ENCODE data around the gene MAP3K2.
"Not testable (repeated sequence)": the region's sequence is repeated elsewhere in the genome, so short reads cannot be mapped to it uniquely, and the experiment has no call there.

The MAP3K2 gene

GRCh38 chr2:127420039-127420864, 32.5 kb upstream of the MAP3K2 start:
- DNase-seq = no peak

DNA sequence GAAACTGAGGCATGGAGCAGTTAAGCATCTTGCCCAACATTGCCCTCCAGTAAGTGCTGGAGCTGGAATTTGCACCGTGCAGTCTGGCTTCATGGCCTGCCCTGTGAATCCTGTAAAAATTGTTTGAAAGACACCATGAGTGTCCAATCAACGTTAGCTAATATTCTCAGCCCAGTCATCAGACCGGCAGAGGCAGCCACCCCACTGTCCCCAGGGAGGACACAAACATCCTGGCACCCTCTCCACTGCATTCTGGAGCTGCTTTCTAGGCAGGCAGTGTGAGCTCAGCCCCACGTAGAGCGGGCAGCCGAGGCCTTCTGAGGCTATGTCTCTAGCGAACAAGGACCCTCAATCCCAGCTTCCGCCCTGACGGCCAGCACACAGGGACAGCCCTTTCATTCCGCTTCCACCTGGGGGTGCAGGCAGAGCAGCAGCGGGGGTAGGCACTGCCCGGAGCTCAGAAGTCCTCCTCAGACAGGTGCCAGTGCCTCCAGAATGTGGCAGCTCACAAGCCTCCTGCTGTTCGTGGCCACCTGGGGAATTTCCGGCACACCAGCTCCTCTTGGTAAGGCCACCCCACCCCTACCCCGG, 31.8 kb upstream of the MAP3K2 start:
- no peak for DNase-seq

DNA sequence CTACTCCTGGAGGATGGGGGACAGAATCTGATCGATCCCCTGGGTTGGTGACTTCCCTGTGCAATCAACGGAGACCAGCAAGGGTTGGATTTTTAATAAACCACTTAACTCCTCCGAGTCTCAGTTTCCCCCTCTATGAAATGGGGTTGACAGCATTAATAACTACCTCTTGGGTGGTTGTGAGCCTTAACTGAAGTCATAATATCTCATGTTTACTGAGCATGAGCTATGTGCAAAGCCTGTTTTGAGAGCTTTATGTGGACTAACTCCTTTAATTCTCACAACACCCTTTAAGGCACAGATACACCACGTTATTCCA, 31.3 kb upstream of the MAP3K2 start:
- DNase-seq = no peak

- DNase-seq = no peak
Observed at GRCh38 chr2:127418300-127419111, 30.7 kb upstream of the MAP3K2 start, which contains the start of gene PROC. PROC (plus strand) TSS chr2:127418427; CDS start chr2:127419943, 1,516 bp downstream.

DNA sequence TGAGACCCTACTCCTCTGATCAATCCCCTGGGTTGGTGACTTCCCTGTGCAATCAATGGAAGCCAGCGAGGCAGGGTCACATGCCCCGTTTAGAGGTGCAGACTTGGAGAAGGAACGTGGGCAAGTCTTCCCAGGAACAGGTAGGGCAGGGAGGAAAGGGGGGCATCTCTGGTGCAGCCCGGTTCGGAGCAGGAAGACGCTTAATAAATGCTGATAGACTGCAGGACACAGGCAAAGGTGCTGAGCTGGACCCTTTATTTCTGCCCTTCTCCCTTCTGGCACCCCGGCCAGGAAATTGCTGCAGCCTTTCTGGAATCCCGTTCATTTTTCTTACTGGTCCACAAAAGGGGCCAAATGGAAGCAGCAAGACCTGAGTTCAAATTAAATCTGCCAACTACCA, 29.6 kb upstream of the MAP3K2 start:
- DNase-seq = no peak

DNA sequence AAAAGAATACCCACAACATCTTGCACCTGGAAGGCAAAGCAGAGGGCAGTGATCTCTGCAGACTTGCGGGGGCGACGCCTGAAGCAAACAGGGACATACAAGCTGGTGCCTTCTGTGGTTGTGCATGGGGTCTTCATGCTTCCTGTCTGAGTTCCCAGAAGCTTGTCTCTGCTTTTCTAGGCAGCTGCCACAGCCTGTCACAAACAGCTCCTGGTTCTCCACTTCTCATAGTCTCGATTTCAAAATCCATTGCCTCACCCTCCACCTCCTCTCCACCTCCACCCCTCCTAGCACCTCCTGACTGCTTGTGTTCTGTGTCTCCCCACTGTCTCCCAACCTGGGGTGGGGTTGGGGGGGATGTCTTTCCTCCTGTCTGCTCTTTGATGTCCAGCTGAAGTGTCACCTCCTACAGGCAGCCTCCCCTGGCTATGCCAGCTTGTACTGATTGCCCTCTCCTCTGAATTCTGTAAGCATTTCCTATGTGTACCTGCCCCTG, 28.8 kb upstream of the MAP3K2 start:
- DNase-seq = no peak

- DNase-seq = peak; percentile 83
Observed at GRCh38 chr2:127415593-127416505, 28.1 kb upstream of the MAP3K2 start.

GRCh38 chr2:127414638-127415592, 27.1 kb upstream of the MAP3K2 start:
- DNase-seq = no peak

- no peak for DNase-seq
Observed at GRCh38 chr2:127413782-127414637, 26.2 kb upstream of the MAP3K2 start.

DNA sequence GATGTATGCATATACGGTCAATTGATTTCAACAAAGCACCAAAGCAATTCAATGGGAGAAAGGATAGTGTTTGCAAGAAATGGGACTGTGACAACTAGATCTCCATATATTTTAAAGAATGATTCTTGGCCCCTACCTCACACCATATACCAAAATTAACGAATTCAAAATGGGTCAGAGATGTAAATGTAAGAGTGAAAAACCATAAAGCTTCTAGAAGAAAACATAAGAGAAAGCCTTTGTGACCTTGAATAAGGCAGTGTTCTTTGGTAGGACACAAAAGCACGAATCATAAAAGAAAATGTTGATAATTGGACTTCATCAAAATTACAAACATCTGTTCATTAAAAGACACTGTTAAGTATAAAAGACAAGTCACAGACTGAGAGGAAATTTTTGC, 25.4 kb upstream of the MAP3K2 start:
- DNase-seq = no peak

DNA sequence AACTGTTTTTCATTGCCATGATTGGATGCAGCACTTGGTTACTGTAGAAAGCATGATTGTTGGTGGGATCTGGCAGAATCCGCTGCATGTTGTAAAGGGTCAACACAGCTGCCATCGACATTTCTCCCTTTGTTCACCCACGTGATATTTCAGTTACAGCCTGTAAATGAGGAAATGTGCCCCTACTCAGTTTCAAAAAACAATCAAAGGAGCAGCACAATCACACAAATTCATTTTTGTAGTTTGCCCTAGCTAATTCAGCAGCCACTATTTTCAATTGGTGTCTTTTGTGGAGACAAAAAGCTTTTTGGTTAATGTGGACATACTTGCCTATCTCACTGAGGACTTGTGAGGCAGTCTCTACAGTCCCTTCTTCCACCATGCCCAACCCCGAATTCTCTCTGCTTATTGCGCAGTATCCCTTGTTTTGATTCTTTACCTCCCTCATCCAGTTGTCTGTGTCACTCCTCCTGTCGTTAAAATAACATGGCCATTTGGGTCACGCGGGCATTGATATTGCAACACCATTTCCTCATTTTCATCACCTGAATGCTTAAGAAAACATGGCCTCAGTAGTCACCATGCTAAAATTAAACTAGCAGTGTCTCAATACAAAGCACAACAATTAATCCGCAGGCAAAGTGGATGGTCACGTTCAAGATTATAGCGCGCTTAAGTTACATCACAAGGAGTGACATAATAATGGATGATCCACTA, 24.0 kb upstream of the MAP3K2 start:
- DNase-seq = no peak

DNA sequence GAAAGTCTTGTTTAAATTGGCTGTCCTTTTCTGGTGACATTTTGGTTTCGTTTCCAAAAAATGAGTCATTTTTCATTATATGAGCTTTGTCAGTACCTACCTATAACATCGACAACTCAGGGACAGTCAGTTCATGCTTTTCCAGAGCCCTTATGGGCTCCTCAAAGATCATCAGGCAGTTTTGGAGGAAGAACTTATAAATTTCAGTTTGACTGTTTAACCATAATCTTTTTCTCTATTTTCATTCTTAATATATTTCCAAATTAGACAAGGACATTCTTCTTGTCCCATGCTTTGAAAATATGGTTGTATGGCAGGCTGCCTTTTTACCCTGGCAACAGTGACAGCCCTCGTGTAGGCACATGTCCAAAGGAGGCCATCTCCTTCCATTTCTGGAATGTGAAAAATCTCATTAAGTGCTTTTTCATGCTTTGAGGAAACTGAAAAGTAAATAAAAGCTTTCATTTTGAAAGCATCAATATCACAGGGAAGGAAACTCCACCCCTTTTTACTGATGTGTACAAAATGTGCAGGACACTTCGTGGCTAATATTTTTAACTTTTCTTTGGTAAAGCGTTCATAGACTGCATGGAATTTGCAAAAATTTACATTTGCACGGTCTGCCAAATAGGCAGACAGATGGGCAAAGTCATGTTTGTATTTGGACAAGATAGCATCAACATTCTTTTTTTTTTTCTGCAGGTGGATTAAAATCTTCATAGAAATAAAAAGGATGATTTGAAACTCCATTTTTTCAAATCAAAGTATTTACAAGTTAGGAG, 23.3 kb upstream of the MAP3K2 start:
- DNase-seq = no peak

DNA sequence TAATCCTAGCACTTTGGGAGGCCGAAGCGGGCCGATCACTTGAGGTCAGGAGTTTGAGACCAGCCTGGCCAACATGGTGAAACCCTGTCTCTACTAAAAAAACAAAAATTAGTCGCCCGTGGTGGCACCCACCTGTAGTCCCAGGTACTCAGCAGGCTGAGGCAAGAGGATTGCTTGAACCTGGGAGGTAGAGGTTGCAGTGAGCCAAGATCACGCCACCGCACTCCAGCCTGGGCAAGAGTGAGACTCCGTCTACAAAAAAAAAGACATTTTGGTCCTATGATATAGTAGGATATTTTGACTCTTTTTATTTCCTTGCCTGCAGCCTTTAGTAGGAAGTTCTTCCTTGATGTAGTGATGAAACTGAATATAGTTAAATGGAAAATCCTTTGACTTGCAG, 21.9 kb upstream of the MAP3K2 start:
- DNase-seq = not testable (repeated sequence)

GRCh38 chr2:127408807-127409099, 21.0 kb upstream of the MAP3K2 start:
- no peak for DNase-seq

DNA sequence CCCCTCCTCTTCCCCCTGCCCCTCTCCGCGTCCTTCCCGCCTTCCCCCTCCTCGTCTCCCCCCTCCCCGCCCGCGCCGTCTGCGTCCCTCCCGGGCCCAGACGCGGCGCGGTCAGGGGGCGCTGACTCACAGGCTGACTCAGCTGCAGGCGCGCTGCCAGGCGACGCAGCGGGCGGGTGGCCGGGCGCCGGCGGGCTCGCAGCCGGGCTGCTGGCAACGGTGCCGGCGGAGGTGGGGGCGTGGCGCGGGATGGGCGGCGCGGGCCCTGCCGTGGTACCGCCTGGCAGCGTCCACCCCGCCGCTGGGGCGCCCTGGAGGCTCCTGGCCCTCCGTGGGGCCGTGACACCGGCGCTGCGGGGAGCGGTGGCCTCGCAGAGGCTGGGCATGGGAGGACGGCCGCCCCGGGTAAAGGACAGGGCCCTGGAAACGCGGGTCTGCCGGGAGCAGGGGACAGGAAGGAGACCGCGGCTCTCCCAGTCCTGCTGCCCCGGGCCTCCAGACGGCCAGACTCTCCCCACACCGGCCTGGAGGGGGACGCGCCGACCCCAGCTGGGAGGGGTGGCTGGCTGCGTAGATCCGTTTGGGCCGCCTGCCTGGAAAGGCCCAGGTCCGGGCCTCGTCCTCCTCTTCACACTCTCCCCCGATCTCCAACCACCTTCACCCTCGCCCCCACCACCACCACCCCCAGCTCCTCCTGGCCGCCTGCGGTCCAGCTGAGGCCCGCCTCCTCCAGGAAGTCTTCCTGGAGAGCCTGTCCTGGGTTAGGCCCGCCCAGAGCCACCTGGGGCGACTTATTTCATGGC, 20.4 kb upstream of the MAP3K2 start:
- DNase-seq = peak; percentile 90

- DNase-seq = no peak
Observed at GRCh38 chr2:127407661-127408003, 19.9 kb upstream of the MAP3K2 start.

DNA sequence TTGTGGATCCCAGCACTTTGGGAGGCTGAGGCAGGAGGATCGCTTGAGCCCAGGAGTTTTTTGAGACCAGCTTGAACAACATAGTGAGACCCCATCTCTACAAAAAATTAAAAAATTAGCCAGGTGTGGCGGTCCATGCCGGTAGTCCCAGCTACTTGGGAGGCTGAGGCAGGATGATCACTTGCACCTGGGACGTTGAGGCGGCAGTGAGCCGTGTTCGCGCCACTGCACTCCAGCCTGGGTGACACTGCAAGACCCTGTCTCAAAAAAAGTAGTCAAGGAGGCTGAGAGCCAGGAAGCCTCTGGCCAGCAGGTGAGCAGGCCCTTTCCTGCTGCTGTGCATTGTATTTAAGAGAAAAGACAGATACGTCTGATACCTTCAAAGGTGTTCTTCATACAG, 19.3 kb upstream of the MAP3K2 start:
- no peak for DNase-seq

DNA sequence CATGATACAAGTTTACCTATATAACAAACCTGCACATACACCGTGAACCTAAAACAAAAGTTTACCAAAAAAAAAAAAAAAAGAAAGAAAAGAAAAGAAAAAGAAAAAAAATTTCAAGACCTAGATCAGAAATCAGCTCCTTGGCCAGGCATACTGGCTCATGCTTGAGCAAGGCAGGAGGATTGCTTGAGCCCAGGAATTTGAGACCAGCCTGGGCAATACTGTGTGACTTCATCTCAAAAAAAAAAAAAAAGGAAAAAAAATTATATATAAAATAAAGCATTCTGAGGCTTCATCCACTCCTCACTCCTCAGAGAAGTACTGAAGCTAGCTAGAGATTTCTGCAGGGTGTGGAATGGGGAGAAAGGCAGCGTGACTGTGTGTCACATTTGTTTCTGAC, 18.7 kb upstream of the MAP3K2 start:
- DNase-seq = no peak
